Aorta (tissue), 5 donors: ENCODE results near the gene SGCA. TPM values are rescaled to one million over a fixed set of nuclear protein-coding genes. Genes with fewer than 3 reads are reported as not detected.
A peak's percentile ranks its signal among the peaks of the same experiment; 100 is the strongest.

Source experiments
- ATAC-seq: fragments of 200-7000 bp; cut with Tn5 transposase; one replicate; pipeline ENCODE4 v1.9.1; 2022; ENCODE audit warnings: moderate library complexity; ENCODE audit not compliant: low FRiP score
- DNase-seq, 2 donors: peaks; one replicate each; pipeline ENCODE4 v3.0.0-alpha.2; 2020
- H3K27ac ChIP-seq, 2 donors: one replicate each; pipeline ENCODE4 v1.5.1; 2013; ENCODE audit warnings: low read length in 2 of 2, mild to moderate bottlenecking in 2 of 2, moderate library complexity in 2 of 2, control low read depth in 1 of 2, inconsistent platforms in 1 of 2, low read depth in 1 of 2
- H3K27me3 ChIP-seq, 2 donors: one replicate each; pipeline ENCODE4 v1.6.1; 2013; ENCODE audit warnings: control low read depth in 1 of 2, low read length in 1 of 2, mild to moderate bottlenecking in 1 of 2, moderate library complexity in 1 of 2; ENCODE audit not compliant: insufficient read depth in 2 of 2, control insufficient read depth in 1 of 2
- H3K36me3 ChIP-seq, 2 donors: one replicate each; pipeline ENCODE4 v1.6.1; 2013; ENCODE audit warnings: control low read depth in 1 of 2, low read length in 1 of 2, mild to moderate bottlenecking in 1 of 2; ENCODE audit not compliant: insufficient read depth in 2 of 2, control insufficient read depth in 1 of 2
- H3K4me1 ChIP-seq, 2 donors: one replicate each; pipeline ENCODE4 v1.6.1; 2013; ENCODE audit warnings: low read length in 2 of 2, control low read depth in 1 of 2, mild to moderate bottlenecking in 1 of 2, moderate library complexity in 1 of 2; ENCODE audit not compliant: insufficient read depth in 2 of 2, control insufficient read depth in 1 of 2
- H3K4me3 ChIP-seq, 2 donors: one replicate each; pipeline ENCODE4 v1.5.1; 2013; ENCODE audit warnings: low read length in 2 of 2, control low read depth in 1 of 2, mild to moderate bottlenecking in 1 of 2
- H3K9me3 ChIP-seq: one replicate; pipeline ENCODE4 v1.6.1; 2013; ENCODE audit warnings: mild to moderate bottlenecking, low read length; ENCODE audit not compliant: control insufficient read depth
- WGBS, 2 donors: extraction: QIAGEN DNeasy Blood & Tissue Kit; methylation state at CpG; one replicate each; pipeline ENCODE4 v1.1.7; 2013; 5-methylcytosine and 5-hydroxymethylcytosine counted together
- intact Hi-C, 2 donors: fragments of 100-400 bp; cut with DNase I; formaldehyde crosslinking; loops; one replicate each; pipeline versions ENCODE4 v1.14.2 to v1.15.0; 2022
- polyA plus RNA-seq, 2 donors: library from polyadenylated mRNA; stranded (reverse); fragments of 200-250 nt; gene quantifications; one replicate each; pipeline ENCODE4 v1.2.3, GENCODE V29; 2013
- total RNA-seq, 2 donors: library from RNA; stranded (reverse); fragmentation: NEBNext Ultra II Directional; extraction: Animal tissue kit (Norgen Biotek cat#: 25700); gene quantifications; one replicate each; pipeline ENCODE4 v1.2.1, GENCODE V29; 2021
- donor health status: healthy with polysubstance abuse.
- donor health status: Bipolar disorder and iron deficiency.
- donor health status: DM: no; HTN: no; CAD: no.
- donor health status: DM: no; HTN: no; CAD: no.
- donor health status: DM: yes; HTN: yes; CAD: no.

Gene SGCA
- total and polyA plus RNA-seq, 4 donors, result 86.4 to 198 (median 92.2) TPM

DNA sequence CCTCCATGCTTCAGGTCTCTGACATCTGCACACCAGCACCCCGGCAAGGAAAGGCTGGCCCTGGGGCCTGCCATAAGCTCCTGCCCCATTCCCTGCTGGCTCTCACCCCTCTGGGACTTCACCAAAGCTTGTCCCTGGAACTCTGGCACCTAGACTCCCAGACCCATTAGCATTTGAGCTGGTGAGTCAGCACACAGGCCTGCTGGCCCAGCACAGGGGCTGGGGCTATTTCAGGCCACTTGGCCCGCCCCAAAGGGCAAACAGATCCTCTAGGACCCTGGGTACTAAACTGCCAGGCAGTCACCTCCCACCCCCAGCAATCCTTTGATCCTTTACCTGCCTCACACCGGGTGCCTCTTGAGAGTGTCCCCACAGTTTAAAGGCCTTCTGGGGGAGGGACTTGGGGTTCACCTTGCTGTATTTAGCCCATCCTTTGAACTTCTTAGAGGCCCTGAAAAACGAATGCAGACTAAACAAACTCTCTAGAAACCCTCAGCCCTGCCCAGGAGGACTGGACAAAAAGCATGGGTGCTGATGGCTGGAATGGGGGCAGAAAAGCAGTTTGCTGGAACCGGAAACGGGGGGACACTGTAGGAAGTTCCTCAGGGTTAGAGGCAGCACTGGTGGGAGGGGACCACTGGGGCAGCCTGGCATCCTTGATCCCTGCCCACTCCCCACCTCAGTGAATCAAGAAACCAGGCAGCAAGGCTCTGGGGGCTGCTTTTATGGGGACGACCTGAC is 32.6 kb upstream of the SGCA start:
- ATAC-seq (peak; percentile 65), DNase-seq (peak; percentile 84 to 89)
- no peak overlapping the region for H3K4me3 ChIP-seq
- 9 to 13% methylated on average over 7 of the region's 7 CpGs for WGBS, 2 donors
- H3K4me1 ChIP-seq, result peaks cover 0 to 2% of the 10 kb centered on the region in 2 donors
- peak overlapping the region; percentile 80 to 92 for H3K27ac ChIP-seq
- H3K27me3 ChIP-seq, result no peaks in the 10 kb centered on the region
- H3K9me3 ChIP-seq, result no peaks in the 10 kb centered on the region
- intact Hi-C loops, result loop anchor here in 1 of 2 donors (1.0 kb wide), 1 partner anchor 14 kb away; no protein-coding TSS in a partner anchor
- peaks cover 0 to 1% of the 10 kb centered on the region in 2 donors for H3K36me3 ChIP-seq

GRCh38 chr17:50133769-50134099 is 32.1 kb upstream of the SGCA start:
- ATAC-seq (no peak), DNase-seq (no peak)
- H3K9me3 ChIP-seq, result no peaks in the 10 kb centered on the region
- H3K27ac ChIP-seq, result peak overlapping the region; percentile 80 to 92
- H3K27me3 ChIP-seq, result no peaks in the 10 kb centered on the region
- H3K36me3 ChIP-seq, result peaks cover 0 to 3% of the 10 kb centered on the region in 2 donors
- H3K4me1 ChIP-seq, result peaks cover 0 to 2% of the 10 kb centered on the region in 2 donors
- intact Hi-C loops, result loop anchor here in 1 of 2 donors (1.0 kb wide), 1 partner anchor 14 kb away; no protein-coding TSS in a partner anchor
- 10 to 12% methylated on average over 16 of the region's 16 CpGs for WGBS, 2 donors
- no peak overlapping the region for H3K4me3 ChIP-seq

GRCh38 chr17:50134206-50135110 is 31.3 kb upstream of the SGCA start:
- intact Hi-C loops, result no loop called here
- Histone ChIP-seq H3K4me1 (peaks cover 0 to 2% of the 10 kb centered on the region in 2 donors), H3K36me3 (peaks cover 4 to 5% of the 10 kb centered on the region in 2 donors), H3K9me3 (no peaks in the 10 kb centered on the region), H3K4me3 (no peak overlapping the region), H3K27me3 (no peaks in the 10 kb centered on the region), H3K27ac (peak overlapping the region in 1 of 2 donors; percentile 20)
- ATAC-seq (no peak), DNase-seq (no peak)
- WGBS, 2 donors, result 50 to 51% methylated on average over 16 of the region's 16 CpGs

- WGBS, 2 donors, result 77 to 86% methylated on average over 11 to 16 of the region's 16 CpGs
- Histone ChIP-seq H3K4me1 (peaks cover 0 to 2% of the 10 kb centered on the region in 2 donors), H3K9me3 (no peaks in the 10 kb centered on the region), H3K4me3 (no peak overlapping the region), H3K36me3 (peaks cover 5% of the 10 kb centered on the region in 2 donors), H3K27ac (no peak overlapping the region), H3K27me3 (no peaks in the 10 kb centered on the region)
- no peak for DNase-seq
- no peak for ATAC-seq
- intact Hi-C loops, result no loop called here
Observed at GRCh38 chr17:50135316-50136095, 30.3 kb upstream of the SGCA start.

- H3K36me3 ChIP-seq, result peaks cover 5% of the 10 kb centered on the region in 2 donors
- DNase-seq (no peak), ATAC-seq (no peak)
- H3K4me1 ChIP-seq, result peaks cover 0 to 2% of the 10 kb centered on the region in 2 donors
- H3K4me3 ChIP-seq, result no peak overlapping the region
- intact Hi-C loops, result no loop called here
- WGBS, 2 donors, result 92 to 93% methylated on average over 11 of the region's 11 CpGs
- no peaks in the 10 kb centered on the region for H3K27me3 ChIP-seq
- H3K9me3 ChIP-seq, result no peaks in the 10 kb centered on the region
- H3K27ac ChIP-seq, result no peak overlapping the region
Observed at GRCh38 chr17:50136096-50136687, 29.6 kb upstream of the SGCA start.

- no peak for DNase-seq
- Histone ChIP-seq H3K27ac (no peak overlapping the region), H3K27me3 (no peaks in the 10 kb centered on the region), H3K4me3 (no peak overlapping the region), H3K36me3 (peaks cover 5% of the 10 kb centered on the region in 2 donors), H3K4me1 (peaks cover 0 to 2% of the 10 kb centered on the region in 2 donors), H3K9me3 (no peaks in the 10 kb centered on the region)
- intact Hi-C loops, result no loop called here
- no peak for ATAC-seq
- 84 to 88% methylated on average over 4 of the region's 4 CpGs for WGBS, 2 donors
Observed at GRCh38 chr17:50137042-50137441, 28.8 kb upstream of the SGCA start.

GRCh38 chr17:50139185-50139783 is 26.5 kb upstream of the SGCA start:
- no peak overlapping the region for H3K27ac ChIP-seq
- H3K27me3 ChIP-seq, result no peaks in the 10 kb centered on the region
- H3K4me3 ChIP-seq, result no peak overlapping the region
- no peaks in the 10 kb centered on the region for H3K4me1 ChIP-seq
- no peaks in the 10 kb centered on the region for H3K9me3 ChIP-seq
- 81 to 86% methylated on average over 15 of the region's 15 CpGs for WGBS, 2 donors
- DNase-seq (no peak), ATAC-seq (no peak)
- peaks cover 5% of the 10 kb centered on the region in 2 donors for H3K36me3 ChIP-seq
- intact Hi-C loops, result no loop called here
